ENCODE data around the gene ZNF230. TPM values are rescaled to one million over a fixed set of nuclear protein-coding genes. Genes with fewer than 3 reads are reported as not detected.

The ZNF230 gene
- total RNA-seq, 1 experiment from 2014 or later: 1.0 TPM

GRCh38 chr19:44055870-44056269 is 53.1 kb downstream of the ZNF230 start:
- Histone ChIP-seq H3K79me2 (ENCODE audit: low read length) (no peaks in the 10 kb centered on the region), H3K9me3 (ENCODE audit: low read length) (no peaks in the 10 kb centered on the region), H4K20me1 (ENCODE audit: low read length) (no peaks in the 10 kb centered on the region), H3K4me2 (ENCODE audit: low read length) (no peak overlapping the region), H3K27me3 (ENCODE audit: low read length) (no peaks in the 10 kb centered on the region), H3K9me2 (replicated peaks; ENCODE audit: low read length) (no peaks in the 10 kb centered on the region), H3K27ac (ENCODE audit: low read length) (no peak overlapping the region), H2AFZ (ENCODE audit: low read length) (no peak overlapping the region), H3K4me1 (ENCODE audit: insufficient read depth, low read length) (no peaks in the 10 kb centered on the region), H3F3A (ENCODE audit: low read length, unreplicated experiment) (no peaks in the 10 kb centered on the region), H3K4me3 (ENCODE audit: low read length) (no peak overlapping the region), H3K36me3 (ENCODE audit: low read depth, low read length) (no peaks in the 10 kb centered on the region), H3K9ac (ENCODE audit: low read length) (no peak overlapping the region)
- BruUV-seq (replicated peaks): no TSS peak
- ChIA-PET CTCF (no interaction called here), POLR2A (ENCODE audit: unreplicated experiment) (no interaction called here)
- intact Hi-C loops (cut with micrococcal nuclease): no loop called here
- DNase-seq (no peak), ATAC-seq (no peak)
- TF ChIP-seq CTCF (conservative IDR thresholded peaks at IDR 0.05; ENCODE audit: low read depth, low read length) (no peak), EZH2 (IDR thresholded peaks at IDR 0.05; ENCODE audit: low read length, unreplicated experiment) (no peak), EZH2phosphoT487 (IDR thresholded peaks at IDR 0.05; ENCODE audit: borderline replicate concordance, low read length) (no peak)

GRCh38 chr19:44059229-44059628 is 56.5 kb downstream of the ZNF230 start:
- Histone ChIP-seq H3K27me3 (ENCODE audit: low read length) (no peaks in the 10 kb centered on the region), H3K79me2 (ENCODE audit: low read length) (no peaks in the 10 kb centered on the region), H3K4me2 (ENCODE audit: low read length) (no peak overlapping the region), H3K9ac (ENCODE audit: low read length) (no peak overlapping the region), H3K9me3 (ENCODE audit: low read length) (no peaks in the 10 kb centered on the region), H2AFZ (ENCODE audit: low read length) (no peak overlapping the region), H4K20me1 (ENCODE audit: low read length) (no peaks in the 10 kb centered on the region), H3K4me3 (ENCODE audit: low read length) (no peak overlapping the region), H3K27ac (ENCODE audit: low read length) (no peak overlapping the region), H3K4me1 (ENCODE audit: insufficient read depth, low read length) (no peaks in the 10 kb centered on the region), H3K36me3 (ENCODE audit: low read depth, low read length) (no peaks in the 10 kb centered on the region), H3K9me2 (replicated peaks; ENCODE audit: low read length) (no peaks in the 10 kb centered on the region), H3F3A (ENCODE audit: low read length, unreplicated experiment) (no peaks in the 10 kb centered on the region)
- ATAC-seq (no peak), DNase-seq (no peak)
- ChIA-PET POLR2A (ENCODE audit: unreplicated experiment) (no interaction called here), CTCF (no interaction called here)
- TF ChIP-seq EZH2 (IDR thresholded peaks at IDR 0.05; ENCODE audit: low read length, unreplicated experiment) (no peak), EZH2phosphoT487 (IDR thresholded peaks at IDR 0.05; ENCODE audit: borderline replicate concordance, low read length) (no peak), CTCF (conservative IDR thresholded peaks at IDR 0.05; ENCODE audit: low read depth, low read length) (no peak)
- intact Hi-C loops (cut with micrococcal nuclease): no loop called here
- no TSS peak for BruUV-seq (replicated peaks)

- no peak for DNase-seq
- ATAC-seq: no peak
- Histone ChIP-seq H3F3A (ENCODE audit: low read length, unreplicated experiment) (no peaks in the 10 kb centered on the region), H3K4me1 (ENCODE audit: insufficient read depth, low read length) (no peaks in the 10 kb centered on the region), H3K4me3 (ENCODE audit: low read length) (no peak overlapping the region), H3K4me2 (ENCODE audit: low read length) (no peak overlapping the region), H2AFZ (ENCODE audit: low read length) (no peak overlapping the region), H3K36me3 (ENCODE audit: low read depth, low read length) (no peaks in the 10 kb centered on the region), H3K79me2 (ENCODE audit: low read length) (no peaks in the 10 kb centered on the region), H3K27ac (ENCODE audit: low read length) (no peak overlapping the region), H4K20me1 (ENCODE audit: low read length) (no peaks in the 10 kb centered on the region), H3K27me3 (ENCODE audit: low read length) (no peaks in the 10 kb centered on the region), H3K9me2 (replicated peaks; ENCODE audit: low read length) (no peaks in the 10 kb centered on the region), H3K9me3 (ENCODE audit: low read length) (peaks cover 9% of the 10 kb centered on the region; the same call in 1 of the 2 replicates), H3K9ac (ENCODE audit: low read length) (no peak overlapping the region)
- ChIA-PET CTCF (no interaction called here), POLR2A (ENCODE audit: unreplicated experiment) (no interaction called here)
- TF ChIP-seq CTCF (conservative IDR thresholded peaks at IDR 0.05; ENCODE audit: low read depth, low read length) (no peak), EZH2phosphoT487 (IDR thresholded peaks at IDR 0.05; ENCODE audit: borderline replicate concordance, low read length) (no peak), EZH2 (IDR thresholded peaks at IDR 0.05; ENCODE audit: low read length, unreplicated experiment) (no peak)
- BruUV-seq (replicated peaks): no TSS peak
- intact Hi-C loops (cut with micrococcal nuclease): no loop called here
These were observed 58.3 kb downstream of the ZNF230 start for GRCh38 chr19:44061038-44061437.

Other genes starting within 250 kb of the ZNF230 start
- 48.8 and 49.1 TPM in 2 replicates for gene SMG9, start 248.0 kb upstream of the ZNF230 start, total RNA-seq (2014; rRNA removed)
- 45.7 and 57.7 TPM in 2 replicates for gene KCNN4, start 222.0 kb upstream of the ZNF230 start, total RNA-seq (2014; rRNA removed)
- 0.35 and 6.8 TPM in 2 replicates for gene LYPD5, start 200.5 kb upstream of the ZNF230 start, total RNA-seq (2014; rRNA removed)
- gene ZNF283, start 175.6 kb upstream of the ZNF230 start, total RNA-seq (2014; rRNA removed): 3.0 and 4.0 TPM in 2 replicates
- 0.46 TPM in 1 of 2 replicates, not detected in the other for gene ZNF404, start 119.0 kb upstream of the ZNF230 start, total RNA-seq (2014; rRNA removed)
- gene ZNF45, start 67.7 kb upstream of the ZNF230 start, total RNA-seq (2014; rRNA removed): 5.8 and 7.8 TPM in 2 replicates
- gene ZNF221, start 51.7 kb upstream of the ZNF230 start, total RNA-seq (2014; rRNA removed): 0.55 and 2.1 TPM in 2 replicates
- 3.1 and 4.4 TPM in 2 replicates for gene ZNF155, start 18.8 kb upstream of the ZNF230 start, total RNA-seq (2014; rRNA removed)
- gene ZNF222, start 22.4 kb downstream of the ZNF230 start, total RNA-seq (2014; rRNA removed): 0.95 and 2.0 TPM in 2 replicates
- not detected in 2 replicates for gene ZNF223, start 49.1 kb downstream of the ZNF230 start, total RNA-seq (2014; rRNA removed)
- gene ZNF284, start 69.2 kb downstream of the ZNF230 start, total RNA-seq (2014; rRNA removed): 0.69 and 0.81 TPM in 2 replicates
- 5.6 and 11.0 TPM in 2 replicates for gene ZNF224, start 91.4 kb downstream of the ZNF230 start, total RNA-seq (2014; rRNA removed)
- 0.46 and 1.6 TPM in 2 replicates for gene ZNF225, start 110.4 kb downstream of the ZNF230 start, total RNA-seq (2014; rRNA removed)
- gene ZNF234, start 138.6 kb downstream of the ZNF230 start, total RNA-seq (2014; rRNA removed): 1.3 and 1.6 TPM in 2 replicates
- gene ZNF226, start 162.1 kb downstream of the ZNF230 start, total RNA-seq (2014; rRNA removed): 4.8 and 6.0 TPM in 2 replicates
- gene ZNF227, start 209.6 kb downstream of the ZNF230 start, total RNA-seq (2014; rRNA removed): 4.9 and 8.7 TPM in 2 replicates

All from PC-3 (cell line).